ENCODE data around the gene PDHB. TPM values are rescaled to one million over a fixed set of nuclear protein-coding genes. Genes with fewer than 3 reads are reported as not detected.
A peak's percentile ranks its signal among the peaks of the same experiment; 100 is the strongest.
"Not testable (repeated sequence)": the region's sequence is repeated elsewhere in the genome, so short reads cannot be mapped to it uniquely, and the experiment has no call there.

Gene PDHB
- total RNA-seq, 1 donor from 2014 or later = 59.3 TPM

DNA sequence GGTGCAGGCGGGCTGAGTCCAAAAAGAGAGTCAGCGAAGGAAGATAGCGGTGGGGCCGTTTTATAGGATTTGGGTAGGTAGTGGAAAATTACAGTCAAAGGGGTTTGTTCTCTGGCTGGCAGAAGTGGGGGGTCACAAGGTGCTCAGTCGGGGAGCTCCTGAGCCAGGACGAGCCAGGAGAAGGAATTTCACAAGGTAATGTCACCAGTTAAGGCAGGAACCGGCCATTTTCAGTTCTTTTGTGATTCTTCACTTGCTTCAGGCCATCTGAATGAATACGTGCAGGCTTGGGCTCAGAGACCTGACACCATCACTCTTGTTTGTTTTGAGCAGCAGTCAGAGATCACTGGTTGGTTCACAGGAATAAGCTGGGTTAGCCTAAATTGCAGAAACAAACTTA is 3.6 kb upstream of the PDHB start:
- not testable (repeated sequence) for DNase-seq (ENCODE audit: low read depth in 2 of 2)

DNA sequence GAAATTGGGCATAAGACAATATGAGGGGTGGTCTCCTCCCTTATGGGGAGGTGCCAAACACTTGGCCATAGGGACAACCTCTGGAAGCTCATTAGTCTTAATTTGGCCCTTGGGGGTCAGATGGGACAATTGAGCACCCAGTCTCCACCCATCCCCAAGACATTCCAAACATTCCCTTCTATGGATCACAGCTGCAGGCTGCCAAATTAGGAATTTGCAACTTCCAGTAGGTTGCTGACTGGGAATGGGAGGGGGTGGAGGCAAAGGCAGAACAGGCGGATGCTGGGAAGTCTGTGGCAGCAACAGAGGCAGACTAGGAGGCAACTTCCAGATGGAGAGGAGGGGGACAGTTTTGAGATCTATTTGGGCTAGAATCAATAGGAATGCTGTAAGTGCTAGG is 1.4 kb upstream of the PDHB start:
- DNase-seq (ENCODE audit: low read depth in 2 of 2) = peak in 1 of 2 donors; percentile 40

DNA sequence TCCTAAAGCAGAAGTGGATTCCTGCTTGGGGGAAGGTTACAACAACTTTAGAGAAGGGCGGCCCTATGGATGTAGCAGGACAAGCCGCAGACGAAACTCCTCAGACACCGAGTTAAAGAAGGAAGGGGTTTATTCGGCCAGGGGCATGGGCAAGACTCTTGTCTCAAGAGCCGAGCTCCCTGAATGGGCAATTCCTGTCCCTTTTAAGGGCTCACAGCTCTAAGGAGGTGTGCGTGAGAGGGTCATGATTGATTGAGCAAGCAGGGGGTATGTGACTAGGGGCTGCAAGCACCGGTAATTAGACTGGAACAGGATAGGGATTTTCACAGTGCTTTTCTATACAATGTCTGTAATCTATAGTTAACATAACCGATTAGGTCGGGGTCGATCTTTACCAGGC is 879 bp upstream of the PDHB start:
- DNase-seq (ENCODE audit: low read depth in 2 of 2) = no peak

DNA sequence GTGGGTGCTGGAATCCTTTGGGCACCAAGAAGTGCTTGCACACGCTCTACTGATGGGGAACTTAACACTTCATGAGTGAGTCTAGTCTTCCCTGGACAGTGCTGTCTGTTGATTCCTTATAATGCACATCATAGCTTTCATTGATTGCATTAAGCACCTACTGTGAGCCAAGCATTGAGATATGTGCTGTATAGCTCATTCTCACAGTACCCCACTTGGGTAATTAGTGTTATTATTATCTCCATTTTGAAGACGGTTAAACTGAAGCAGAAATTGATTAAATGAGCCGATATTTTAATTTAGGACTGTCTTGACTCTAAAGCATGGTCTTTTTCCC is 504 bp upstream of the PDHB start:
- no peak for DNase-seq (ENCODE audit: low read depth in 2 of 2)

DNA sequence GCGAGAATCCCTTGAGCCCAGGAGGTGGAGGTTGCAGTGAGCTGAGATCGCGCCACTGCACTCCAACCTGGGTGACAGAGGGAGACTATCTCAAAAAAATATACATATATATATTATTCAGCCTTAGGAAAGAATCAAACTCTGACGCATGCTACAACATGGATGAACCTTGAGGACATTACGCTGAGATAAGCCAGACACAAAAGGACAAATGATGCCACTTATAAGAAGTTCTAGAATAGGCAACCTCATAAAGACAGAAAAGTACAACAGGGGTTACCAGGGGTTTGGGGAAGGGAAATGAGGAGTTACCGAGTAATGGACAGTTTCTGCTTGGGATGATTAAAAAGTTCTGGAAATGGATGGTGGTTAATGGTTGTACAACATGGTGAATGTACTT is 727 bp downstream of the PDHB start:
- DNase-seq (ENCODE audit: low read depth in 2 of 2) = no peak

DNA sequence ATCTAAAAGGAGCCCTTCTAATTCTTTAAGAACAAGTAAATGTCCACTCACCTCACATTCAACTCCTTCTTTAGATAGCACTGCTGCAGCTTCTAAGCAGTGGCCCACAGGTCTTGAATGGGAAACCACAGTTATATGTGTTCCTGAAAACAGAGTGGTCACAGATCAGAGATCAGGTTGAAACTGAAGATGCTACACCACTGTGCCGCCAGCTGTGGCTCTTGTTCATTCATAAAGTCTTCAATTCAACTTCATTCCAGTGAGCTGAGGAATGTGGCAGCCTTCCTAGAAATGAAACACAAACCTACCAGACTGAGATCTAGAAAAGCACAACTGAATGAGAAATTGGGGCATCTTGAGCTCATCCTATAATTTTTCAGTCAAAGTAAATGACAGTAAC is 4.0 kb downstream of the PDHB start:
- no peak for DNase-seq (ENCODE audit: low read depth in 2 of 2)

DNA sequence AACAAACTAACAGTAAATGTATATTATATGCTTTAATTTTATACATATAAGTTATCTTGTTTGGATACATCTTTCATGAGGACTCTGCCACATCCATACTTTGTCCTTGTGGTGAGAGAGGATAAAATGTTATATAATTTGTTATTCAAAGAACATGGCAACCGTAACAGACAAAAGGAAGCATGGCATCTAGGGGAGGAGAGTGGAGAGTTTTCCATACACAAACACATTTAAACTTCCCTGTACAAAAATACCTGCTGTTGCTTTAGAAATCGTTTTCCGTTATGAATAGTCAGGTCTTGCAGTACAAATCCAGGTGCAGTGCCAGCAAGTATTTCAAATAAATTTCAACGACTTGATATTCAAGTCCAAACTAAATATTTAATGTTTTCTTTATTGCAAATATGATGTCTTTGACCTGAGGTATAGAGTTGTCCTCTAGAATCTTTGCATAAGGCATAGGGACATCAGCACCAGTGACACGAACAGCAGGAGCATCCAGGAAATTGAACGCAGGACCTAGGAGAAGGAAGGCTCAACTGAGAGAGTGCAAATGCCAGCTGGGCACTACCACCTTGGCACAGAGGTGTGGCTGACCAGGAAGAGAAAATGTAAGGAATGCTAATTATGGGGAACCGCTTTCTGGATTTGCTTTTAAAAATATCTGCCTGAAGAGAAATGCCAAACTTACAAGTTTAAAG is 5.8 kb downstream of the PDHB start:
- DNase-seq (ENCODE audit: low read depth in 2 of 2) = peak in 1 of 2 donors; percentile 62

DNA sequence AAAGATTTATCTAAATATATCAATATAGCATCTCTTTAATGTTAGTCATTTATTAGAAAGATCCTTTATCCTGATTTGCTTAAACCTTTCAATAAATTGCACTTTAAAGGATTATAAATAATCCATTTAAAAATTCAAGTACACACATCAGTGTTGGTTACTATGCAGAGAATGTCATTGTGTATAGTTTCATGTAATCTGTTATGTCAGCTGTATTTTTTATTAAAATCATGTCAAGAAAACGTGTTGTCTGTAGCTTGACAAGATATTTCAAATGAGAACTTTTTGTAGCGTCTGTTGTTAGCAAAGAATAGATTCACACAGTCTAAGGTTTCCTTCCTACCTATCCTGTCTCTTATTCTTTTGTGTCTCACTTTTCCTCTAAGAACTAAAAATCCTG is 7.8 kb downstream of the PDHB start:
- DNase-seq (ENCODE audit: low read depth in 2 of 2) = no peak

DNA sequence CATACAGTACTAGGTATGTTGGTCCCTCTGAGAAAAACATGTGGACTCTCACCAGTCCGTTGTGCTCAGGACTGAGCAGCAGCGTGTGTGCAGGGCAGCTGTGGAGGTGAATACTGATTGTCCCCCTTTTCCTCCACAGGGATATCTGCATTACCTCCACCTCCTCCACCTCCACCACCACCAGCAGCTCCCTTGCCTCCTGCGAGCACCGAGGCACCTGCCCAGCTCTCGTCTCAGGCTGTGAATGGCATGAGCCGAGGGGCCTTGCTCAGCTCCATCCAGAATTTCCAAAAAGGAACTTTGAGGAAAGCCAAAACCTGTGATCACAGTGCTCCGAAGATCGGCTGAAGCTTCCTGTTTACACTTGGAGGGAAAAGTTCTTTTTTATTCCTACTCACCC is 9.0 kb downstream of the PDHB start:
- DNase-seq (ENCODE audit: low read depth in 2 of 2) = no peak

DNA sequence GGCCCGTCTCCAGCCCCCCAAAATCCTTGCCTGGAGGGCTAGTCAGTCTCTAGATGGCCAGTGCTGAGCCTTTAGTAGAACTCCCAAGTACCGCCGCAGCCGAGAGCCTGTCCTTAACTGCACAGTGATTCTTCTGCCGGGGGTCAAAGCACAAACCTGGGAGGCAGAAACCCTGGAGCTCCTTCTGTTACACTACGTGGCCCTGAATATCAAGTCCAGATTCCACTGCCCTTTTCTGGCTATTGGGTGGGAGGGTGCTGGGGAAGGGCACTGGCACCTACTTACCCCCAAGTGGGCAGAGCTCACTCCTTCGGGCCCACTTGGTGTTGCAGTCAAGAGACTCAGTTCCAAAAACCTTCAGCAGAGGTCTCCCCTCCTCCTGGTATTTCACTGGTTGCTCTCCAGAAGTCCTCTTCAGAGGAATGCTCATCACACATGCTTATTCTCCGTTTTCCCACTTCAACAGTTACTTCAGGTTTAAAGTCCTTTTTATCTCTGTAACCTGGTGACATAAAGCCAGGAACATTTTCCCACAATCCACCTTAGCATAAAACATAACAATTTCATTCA is 10.8 kb downstream of the PDHB start:
- peak; percentile 13 to 14 for DNase-seq (ENCODE audit: low read depth in 2 of 2)

DNA sequence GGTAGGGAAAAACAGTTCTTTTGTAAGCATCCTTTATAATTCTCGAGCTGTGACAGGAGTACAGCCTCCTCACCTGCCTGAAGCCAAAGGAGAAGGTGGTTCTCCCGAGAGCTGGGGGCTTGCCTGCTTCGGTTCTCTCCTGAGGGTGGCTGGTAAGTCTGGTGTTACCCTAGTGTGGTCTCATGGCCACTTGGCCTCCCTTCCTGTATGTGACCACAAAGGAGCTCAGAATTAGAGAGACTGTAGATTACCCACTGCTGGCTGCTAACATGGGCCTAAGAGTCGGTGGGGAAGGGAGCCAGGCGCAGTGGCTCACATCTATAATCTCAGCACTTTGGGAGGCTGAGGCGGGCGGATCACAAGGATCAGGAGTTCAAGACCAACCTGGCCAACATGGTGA is 12.6 kb downstream of the PDHB start:
- no peak for DNase-seq (ENCODE audit: low read depth in 2 of 2)

DNA sequence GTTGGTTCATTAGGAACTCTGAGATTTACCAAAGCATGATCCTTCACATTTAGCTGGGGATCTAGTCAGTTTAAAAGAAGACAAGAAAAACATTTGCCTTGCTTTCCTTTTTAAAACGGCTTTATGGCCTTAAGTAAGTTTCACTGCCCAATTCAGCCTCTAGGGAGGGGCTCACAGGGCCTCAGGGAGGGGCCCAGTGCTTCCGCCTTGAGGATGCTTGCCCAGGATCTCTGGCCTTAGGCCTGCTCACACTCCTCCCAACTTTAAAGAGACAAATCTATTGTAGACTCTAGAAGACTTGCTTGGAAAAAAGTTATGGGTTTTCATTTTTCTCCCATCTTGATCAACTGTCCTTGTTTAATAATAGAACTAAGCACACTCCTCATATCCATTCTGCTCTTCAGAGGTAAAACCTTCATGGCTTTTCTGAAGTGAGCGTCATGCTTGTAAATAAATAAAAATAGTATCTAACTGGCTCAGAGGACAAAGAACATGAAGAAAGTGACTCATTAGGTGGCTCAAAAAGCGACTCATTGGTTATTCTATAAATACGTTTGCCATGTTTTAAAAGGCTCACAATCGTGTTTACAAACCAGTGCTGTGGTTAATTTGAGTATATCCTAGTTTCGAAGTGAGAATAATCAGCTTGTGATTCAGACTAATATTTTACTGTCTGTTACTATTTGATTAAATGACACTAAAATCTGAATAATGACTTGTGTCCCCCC is 13.7 kb downstream of the PDHB start:
- DNase-seq (ENCODE audit: low read depth in 2 of 2) = peak in 1 of 2 donors; percentile 30

DNA sequence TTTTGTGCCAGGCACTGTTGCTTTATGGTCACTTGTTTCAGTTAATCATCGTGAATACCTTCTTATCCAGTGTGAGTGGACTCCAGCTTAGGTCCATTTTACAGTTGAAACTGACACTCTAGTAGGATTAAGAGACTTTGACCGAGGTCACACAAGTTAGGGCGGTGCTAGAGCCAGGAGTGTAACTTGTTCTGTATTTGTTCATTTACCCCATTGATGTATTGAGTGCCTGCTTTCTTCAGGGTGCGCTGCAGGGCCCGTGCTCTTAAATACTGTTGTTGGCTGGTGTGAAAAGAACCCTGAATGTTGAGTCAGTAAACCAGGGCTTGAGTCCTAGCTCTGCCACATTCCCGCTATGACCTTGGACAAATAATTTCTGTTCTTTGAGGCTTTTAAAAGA is 15.4 kb downstream of the PDHB start:
- no peak for DNase-seq (ENCODE audit: low read depth in 2 of 2)

DNA sequence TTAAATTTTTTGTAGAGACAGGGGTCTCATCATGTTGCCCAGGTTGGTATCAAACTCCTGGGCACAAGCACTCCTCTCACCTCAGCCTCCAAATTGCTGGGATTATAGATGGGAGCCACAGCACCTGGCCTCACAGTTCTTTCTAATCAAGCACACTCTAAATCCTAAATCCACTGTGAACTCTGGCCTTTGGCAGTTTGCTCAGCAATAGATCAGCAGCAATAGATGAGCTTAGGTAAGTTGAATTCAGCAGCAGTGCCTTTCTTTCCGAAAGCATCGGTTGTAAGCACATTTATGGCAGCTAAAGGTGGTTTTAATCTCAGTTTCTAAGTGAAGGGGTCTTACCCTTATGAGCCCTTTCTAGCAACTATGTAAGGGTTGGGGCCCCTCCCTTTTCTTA is 16.6 kb downstream of the PDHB start:
- DNase-seq (ENCODE audit: low read depth in 2 of 2) = no peak

DNA sequence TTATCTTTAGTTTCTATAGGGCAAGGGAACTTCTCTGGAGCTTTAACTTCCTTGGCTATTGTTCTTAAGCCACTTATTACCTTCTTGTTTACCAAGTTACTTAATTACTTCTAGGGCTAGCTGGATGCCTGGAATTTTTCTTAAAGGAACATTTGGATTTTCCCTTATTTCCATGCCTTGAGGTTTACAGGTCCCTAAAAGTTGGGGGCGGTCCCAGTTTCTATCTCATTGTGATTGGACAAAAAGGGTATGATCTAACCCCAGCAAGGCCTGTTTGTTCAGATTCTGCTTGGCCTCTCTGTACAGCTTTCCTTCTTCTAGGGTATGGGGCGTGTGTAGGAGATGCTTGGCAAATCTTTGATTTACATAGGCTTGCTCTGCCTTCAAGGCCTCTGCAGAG is 17.4 kb downstream of the PDHB start:
- no peak for DNase-seq (ENCODE audit: low read depth in 2 of 2)

DNA sequence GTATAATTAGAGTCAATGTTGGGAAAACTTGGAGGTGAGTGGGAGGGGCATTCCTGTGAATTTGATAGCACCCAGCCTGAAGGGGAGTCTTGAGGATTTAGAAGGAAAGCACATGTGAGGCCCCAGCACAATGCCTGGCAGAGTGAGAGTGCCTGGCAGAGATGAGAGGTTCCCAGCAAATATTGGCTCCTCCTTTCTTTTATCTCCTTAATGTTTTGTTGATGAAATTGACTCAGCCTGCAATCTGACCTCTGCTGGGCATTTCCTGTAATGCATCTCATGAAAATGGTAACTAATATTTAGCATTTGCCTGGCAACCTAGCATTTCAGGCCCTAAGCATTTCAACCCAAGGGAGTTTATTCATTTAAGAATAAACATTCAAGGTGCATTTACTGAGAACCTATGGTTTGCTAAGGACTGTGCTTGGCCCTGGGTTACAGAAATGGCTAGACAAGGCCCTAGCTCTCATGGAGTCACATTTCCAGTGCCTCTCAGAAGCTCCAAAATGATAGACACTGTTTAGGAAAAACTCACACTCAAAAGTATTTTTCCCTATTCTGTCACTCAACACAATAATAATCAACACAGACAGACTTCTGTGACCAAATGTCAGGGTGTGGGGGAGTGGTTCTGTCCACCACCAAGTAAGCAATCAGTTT is 19.0 kb downstream of the PDHB start:
- peak; percentile 68 to 69 for DNase-seq (ENCODE audit: low read depth in 2 of 2)

DNA sequence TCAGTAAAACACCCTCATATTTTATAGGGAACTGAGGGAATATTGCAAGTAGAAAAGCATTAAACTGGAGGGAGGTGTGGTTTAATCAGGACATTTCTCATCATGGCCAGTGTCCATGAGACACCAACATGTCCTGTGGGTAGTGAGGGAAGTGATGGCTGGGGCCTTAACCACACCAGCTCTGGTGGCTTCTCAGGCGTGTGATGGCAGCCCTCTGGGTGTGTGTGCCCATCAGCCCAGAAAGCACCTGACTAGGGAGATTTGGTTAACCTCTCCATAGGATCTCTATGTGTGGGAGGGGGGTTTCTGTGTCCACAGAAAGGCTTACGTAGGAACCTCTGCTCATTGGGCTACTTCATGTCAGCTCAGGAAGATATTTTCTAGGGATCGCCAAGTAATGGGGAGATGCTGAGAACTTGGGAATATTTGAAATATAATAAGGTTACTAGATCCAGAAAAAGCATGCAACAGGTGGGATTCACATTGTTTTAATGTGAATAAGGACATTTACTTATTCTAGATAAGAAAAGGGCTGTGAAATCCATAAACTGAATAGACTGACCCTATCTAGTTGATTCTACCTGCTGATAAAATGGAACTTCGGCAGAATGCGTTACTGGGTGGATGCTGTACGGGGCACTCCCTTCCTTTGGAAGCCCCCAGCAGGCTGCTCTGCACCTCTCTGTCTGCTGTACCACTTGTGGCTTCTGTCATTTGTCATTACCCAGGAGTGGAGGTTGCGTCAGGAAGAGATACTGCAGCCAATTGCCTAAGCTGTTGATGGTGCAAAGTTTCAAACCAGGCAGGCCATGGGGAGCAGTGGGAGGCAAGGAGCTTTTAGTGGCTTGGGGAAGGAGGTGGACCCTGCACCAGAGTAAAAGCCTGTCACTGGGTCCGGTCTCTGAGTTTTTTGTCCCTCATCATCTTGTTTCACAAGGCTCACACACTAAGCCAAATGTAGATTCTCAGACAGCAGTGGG is 21.5 kb downstream of the PDHB start:
- no peak for DNase-seq (ENCODE audit: low read depth in 2 of 2)

DNA sequence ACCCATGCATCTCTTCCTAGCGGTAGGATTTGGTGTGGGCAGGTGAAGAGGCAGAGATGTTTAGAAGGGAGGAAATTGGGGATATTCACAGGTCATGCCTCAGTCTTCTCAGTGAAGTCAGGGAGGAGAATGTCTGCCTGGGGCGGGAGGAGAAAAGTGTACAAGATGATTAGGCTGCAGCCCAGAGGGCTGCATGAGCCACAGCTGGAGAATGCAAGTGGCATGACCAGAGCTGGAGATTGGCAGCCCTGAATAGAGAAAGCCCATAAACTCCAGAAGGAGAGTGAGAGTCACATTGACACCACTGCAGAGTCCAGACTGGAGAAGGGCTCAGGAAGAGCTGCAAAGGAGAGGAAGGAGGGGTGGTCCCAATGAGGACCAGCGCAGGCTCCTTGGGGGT is 22.6 kb downstream of the PDHB start:
- DNase-seq (ENCODE audit: low read depth in 2 of 2) = no peak

DNA sequence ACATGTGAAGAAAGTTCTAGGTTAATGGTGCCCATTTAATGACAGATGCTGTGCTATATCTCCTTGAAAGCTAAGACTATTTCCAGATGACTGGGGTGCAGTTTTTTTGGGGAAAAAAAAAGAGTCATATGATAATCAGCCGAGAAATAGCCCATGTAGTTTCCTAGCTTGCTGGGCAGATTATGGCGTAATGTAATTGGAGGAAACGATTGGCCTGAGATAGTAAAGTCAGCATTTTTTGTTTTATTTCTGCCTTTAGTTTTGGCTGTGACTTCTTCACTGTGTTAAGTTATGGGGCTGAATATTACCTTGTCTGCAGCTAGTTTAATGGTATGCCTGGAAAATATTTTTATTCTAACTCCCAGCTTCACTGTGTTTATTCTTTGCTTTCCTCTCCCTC is 24.0 kb downstream of the PDHB start:
- no peak for DNase-seq (ENCODE audit: low read depth in 2 of 2)

DNA sequence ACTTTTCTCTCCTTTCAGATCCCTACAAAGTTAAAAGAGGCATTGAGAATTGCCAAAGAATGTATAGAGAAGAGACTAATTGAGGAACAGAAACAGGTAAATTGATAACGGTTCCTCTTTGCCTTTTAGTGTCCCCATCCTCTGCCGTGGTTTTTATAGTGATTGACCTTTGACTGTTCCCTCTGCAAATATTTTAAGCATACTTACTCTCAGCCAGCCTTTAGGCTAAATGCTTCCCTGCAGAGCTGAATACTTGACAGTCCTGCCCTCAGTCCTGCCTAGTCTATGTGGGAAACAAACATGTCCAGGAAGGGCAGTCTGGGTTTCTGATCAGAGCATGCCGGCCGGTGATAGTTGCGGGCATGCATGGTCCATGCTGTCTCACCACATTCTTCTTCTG is 24.7 kb downstream of the PDHB start:
- no peak for DNase-seq (ENCODE audit: low read depth in 2 of 2)

DNA sequence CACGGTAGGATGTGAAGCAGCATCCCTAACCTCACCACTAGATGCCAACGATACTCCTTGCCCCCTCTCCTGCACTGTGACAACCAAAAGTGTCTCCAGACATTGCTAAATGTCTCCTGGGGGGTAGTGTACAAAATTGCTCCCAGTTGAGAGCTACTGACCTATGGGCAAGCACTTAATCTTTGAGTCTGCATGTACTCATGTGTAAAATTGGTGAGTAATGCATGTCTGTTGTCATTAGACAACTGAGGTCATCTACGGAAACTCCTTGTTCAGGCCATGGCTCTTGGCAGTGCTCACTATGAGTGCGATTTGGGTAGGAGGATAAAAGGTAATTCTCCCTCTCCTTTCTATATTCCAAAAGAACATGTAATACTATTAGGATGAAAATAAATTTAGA is 29.2 kb downstream of the PDHB start:
- peak; percentile 40 to 62 for DNase-seq (ENCODE audit: low read depth in 2 of 2)
